ENCODE results near the gene ARNT2.
"Not testable (repeated sequence)": the region's sequence is repeated elsewhere in the genome, so short reads cannot be mapped to it uniquely, and the experiment has no call there.

ARNT2 gene

DNA sequence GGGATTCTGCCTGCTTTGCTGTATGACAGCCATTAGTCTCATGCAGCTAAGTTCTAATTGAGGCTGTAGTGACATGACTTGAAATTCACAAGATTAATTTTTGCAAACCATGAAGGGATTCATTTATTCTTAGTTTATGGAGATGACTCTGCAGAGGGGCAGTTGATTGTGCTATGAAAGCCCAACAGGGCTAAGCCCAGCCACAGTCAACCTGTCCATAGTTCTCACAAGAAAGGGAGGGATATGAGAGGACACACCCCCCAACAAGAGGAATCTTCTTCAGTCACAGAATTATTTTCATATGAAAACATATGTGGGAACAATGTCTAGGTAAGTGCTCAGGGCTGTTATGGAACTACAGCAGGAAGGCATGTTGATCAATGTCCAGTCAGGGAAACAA is 229.0 kb downstream of the ARNT2 start:
- no peak for DNase-seq

DNA sequence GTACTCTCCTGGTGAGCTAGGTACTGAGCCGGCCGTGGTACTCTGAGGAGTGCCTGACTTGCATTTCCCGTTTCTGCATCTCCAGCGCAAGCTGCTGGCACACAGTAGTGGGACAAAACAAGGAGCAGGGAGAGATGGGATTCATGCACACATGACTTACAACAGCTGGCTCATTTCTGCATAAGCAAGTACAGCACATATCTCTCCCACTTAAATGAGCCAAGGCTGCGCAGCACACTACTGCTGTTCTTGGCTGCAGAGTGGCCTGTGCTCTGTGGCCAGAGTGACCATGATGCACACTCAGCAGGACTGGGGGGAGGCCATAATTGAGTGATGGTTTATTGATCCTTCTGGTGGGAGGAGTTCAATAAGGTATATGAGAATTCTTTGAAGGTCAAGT is 231.8 kb downstream of the ARNT2 start:
- no peak for DNase-seq

DNA sequence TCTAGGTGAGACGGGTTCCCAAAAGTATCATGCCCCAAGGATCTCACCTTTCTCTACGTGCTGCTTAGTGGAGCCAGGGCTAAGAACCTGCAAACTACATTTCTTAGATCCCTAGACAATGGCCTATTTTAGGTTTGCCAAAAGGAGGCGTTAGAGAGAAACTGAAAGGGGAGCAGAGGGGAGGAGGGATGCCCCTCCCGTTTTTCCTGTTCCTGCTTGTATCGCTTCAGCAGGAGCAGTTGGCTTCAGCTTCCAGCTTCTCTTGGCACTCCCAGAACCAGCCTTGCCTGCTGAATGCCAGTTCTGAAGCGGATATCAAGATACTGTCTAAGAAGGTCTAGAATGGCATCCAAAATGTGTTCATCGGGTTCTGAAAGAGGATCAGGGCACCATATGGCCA is 232.5 kb downstream of the ARNT2 start:
- no peak for DNase-seq

DNA sequence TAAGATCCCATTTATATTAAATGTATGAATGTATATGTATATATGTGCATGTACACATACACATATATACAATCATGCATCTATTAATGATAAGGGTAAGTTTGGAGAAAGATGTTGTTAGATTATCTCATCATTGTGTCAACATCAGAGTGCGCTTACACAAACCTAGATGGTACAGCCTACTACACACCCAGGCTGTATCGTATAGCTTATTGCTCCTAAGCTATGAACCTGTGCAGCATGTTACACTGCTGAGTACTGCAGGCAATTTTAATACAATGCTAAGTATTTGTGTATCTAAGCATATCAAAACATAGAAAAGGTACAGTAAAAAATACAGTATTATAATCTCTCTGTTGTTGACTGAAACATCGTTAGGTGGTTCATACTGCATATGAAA is 233.6 kb downstream of the ARNT2 start:
- no peak for DNase-seq

DNA sequence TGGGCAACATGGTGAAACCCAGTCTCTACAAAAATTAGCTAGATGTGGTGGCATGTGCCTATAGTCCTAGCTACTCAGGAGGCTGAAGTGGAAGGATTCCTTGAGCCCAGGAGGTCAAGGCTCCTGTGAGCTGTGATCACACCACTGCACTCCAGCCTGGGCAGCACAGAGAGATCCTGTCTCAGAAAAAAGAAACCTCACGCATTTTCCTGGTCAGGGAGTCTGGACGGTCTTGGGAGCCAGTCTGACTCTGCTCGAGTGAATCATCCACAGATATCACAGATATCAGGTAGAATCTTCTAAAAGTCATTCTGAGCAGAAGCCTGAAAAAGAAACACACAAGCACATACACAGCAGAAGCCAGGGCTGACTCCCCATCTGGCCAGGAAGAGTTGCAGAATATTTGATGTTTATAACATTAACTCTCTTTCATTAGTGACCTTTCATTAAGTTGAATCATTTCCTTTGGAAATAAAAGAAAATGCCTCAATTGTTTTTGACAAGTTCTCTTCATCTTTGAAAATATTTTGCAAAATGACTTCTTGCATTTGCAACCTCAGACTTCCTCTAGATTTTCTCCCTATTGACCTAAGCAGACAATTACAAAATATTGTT is 234.5 kb downstream of the ARNT2 start:
- DNase-seq, result no peak

DNA sequence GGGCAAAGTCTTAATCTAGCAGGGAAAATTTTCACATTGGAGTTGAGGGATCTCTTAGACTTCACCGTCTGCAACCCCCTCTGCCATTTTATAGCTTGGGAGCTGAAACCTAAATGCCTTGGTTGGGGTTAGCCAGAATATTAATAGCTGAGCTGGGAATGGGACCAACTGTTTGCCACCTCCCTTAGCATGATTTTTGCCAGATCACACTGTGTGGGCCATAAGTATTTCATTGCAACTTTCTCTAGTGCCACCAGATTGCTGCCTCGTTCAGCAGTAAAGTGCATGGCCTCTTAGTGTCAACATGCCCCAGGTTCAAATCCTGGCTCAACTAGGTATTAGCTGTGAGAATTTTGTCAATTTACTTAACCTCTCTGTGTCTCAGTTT is 235.0 kb downstream of the ARNT2 start:
- DNase-seq, result no peak

DNA sequence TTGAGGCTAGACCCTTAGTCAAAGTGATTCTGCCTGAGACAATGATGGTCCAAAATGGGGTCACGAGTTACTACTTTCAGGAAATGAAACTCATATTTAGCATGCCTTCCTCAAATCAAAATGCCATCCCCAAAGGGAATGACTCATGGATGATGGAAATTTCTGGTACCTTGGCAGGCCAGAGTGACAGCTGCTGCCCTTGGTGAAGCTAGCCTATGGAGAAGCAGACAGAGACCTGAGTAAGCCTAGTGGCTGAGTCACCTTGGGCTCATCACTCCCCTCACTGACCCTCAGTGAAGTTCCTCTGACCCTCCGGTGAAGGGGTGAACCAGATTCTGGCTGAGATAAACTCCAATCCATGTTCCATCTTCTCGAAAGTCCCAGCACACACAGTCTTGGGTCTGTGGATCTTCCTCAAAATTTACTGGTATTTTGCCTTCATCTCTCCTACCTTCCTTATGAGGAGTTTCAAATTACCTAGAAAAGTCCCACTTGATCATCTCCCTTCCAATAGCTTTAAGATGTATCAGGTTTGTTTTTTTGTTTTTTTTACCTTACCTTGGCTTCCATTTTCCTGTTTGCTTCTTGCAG is 236.4 kb downstream of the ARNT2 start:
- DNase-seq, result peak; percentile 53

DNA sequence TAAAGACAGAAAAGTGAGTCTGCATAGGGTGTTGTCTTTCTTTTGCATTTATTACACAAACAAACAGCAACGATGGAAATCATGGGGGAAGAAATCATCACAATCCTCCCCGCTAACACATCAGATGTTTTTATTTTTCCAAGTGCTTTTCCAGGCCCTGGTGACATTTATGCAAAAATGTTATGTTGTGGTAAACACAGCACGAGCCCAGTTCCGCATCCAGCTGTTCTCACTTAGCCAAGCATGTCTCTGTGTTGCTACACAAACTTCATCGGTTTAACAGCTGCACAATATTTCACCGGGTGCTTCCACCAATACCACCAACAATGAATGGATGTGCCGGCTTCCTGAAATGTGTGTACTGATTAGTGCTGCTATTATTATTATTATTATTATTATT is 237.2 kb downstream of the ARNT2 start:
- DNase-seq, result no peak

DNA sequence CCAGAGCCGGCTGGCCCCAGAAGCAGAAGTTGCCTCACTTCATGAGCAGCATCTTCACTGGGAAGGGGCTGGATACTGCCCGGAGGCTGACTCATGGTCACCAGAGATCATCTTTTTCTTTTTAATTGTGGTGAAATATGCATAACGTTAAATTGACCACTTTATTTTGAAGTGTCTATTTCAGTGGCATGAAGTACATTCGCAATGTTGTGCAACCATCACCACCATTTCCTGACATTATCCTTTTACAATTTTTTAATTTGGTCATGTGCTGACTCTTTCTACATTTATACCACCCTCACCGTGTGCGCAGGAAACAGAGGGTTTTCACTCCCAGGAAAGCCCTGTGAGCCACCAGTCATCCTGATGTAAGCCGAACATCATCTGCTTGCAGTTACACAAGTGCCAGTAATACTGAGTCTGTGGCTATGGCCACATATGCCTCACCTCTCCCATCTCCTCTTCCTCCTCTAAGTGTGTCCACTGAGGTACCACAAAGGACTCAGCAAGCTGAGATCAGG is 239.3 kb downstream of the ARNT2 start:
- DNase-seq, result peak; percentile 84

DNA sequence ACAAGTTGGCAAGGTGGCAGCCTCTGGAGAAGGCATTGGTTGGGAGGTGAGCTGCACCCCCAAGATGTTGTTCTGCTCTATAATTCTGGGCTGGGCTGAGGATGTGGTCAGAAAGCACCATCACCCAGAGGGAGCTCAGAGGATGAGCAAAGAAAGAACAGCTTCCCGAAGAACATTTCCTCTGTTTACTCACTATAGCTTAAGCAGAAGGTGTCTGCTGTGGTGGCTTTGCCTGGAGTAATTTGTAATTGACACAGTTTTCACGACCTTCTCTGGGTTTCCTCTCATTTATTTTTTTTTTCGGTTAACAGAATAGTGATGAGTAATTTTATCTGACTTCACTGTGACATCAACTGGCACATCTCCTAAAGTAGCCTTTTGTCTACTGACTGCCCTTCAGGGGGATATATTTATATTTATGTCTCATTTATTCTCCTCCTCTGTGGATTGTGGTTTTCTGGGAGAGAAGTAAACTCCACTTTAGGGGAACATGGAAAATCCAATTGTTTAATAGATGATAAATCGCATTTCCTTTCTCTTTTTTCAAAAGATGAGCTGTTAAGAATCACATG is 241.4 kb downstream of the ARNT2 start:
- peak; percentile 46 for DNase-seq

DNA sequence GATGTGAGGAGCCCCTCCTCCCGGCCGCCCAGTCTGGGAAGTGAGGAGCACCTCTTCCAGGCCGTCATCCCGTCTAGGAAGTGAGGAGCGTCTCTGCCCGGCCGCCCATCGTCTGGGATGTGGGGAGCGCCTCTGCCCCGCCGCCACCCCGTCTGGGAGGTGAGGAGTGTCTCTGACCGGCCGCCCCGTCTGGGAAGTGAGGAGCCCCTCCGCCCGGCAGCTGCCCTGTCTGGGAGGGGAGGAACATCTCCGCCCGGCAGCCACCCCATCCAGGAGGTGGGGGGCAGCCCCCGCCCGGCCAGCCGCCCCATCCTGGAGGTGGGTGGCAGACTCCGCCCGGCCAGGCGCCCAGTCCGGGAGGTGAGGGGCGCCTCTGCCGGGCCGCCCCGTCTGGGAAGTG is 243.2 kb downstream of the ARNT2 start:
- DNase-seq, result not testable (repeated sequence)

Measured in suppressor macrophage treated with lipopolysaccharide for 4 hours (primary cell).